Sigmoid colon (tissue), 7 donors: ENCODE results near the gene NEUROG3. TPM values are rescaled to one million over a fixed set of nuclear protein-coding genes. Genes with fewer than 3 reads are reported as not detected.

Source experiments
- DNase-seq: peaks from one replicate; pipeline ENCODE4 v3.0.0-alpha.2; 2019
- H3K27ac ChIP-seq, 4 donors: fragments of 200-600 bp; sonication (generic); one replicate each; pipeline ENCODE4 v1.5.1; 2016 to 2019; ENCODE audit warnings: mild to moderate bottlenecking in 1 of 4
- H3K27me3 ChIP-seq, 3 donors: fragments of 200-600 bp; sonication (generic); one replicate each; pipeline ENCODE4 v1.5.1; 2019; ENCODE audit warnings: mild to moderate bottlenecking in 1 of 3
- H3K36me3 ChIP-seq, 4 donors: fragments of 200-600 bp; sonication (generic); one replicate each; pipeline ENCODE4 v1.5.1; 2016 to 2019
- H3K4me1 ChIP-seq, 4 donors: fragments of 200-600 bp; sonication (generic); one replicate each; pipeline ENCODE4 v1.5.1; 2017 to 2019
- H3K4me3 ChIP-seq, 4 donors: fragments of 200-600 bp; sonication (generic); one replicate each; pipeline ENCODE4 v1.5.1; 2017 to 2019; ENCODE audit warnings: mild to moderate bottlenecking in 2 of 4, moderate library complexity in 1 of 4
- H3K9me3 ChIP-seq, 4 donors: fragments of 200-600 bp in 3 of 4; sonication (generic) in 3 of 4; one replicate each; pipeline versions ENCODE4 v1.5.1 to v1.6.1; 2013 to 2019
- EP300 ChIP-seq, 4 donors: sonication (generic); formaldehyde crosslinking; IDR thresholded peaks; one replicate each; pipeline ENCODE4 v1.6.1; 2017; ENCODE audit warnings: antibody characterized with exemption in 4 of 4
- POLR2A ChIP-seq, 2 donors: fragments of 450-650 bp; IDR thresholded peaks; one replicate each; pipeline ENCODE4 v1.6.1; 2016; ENCODE audit warnings: antibody characterized with exemption in 2 of 2, mild to moderate bottlenecking in 2 of 2, moderate library complexity in 2 of 2
- POLR2AphosphoS5 ChIP-seq, 4 donors: sonication (generic); formaldehyde crosslinking; IDR thresholded peaks; one replicate each; pipeline ENCODE4 v1.6.1; 2017; ENCODE audit warnings: antibody characterized with exemption in 4 of 4
- WGBS, 2 donors: extraction: QIAGEN DNeasy Blood & Tissue Kit; methylation state at CpG; one replicate each; pipeline ENCODE4 v1.1.7; 2013; 5-methylcytosine and 5-hydroxymethylcytosine counted together
- intact Hi-C: fragments of 100-400 bp; cut with DNase I; formaldehyde crosslinking; loops from one replicate; pipeline ENCODE4 v1.15.1; 2023
- polyA plus RNA-seq, 3 donors: library from polyadenylated mRNA; stranded (reverse); fragments of 200-250 nt; gene quantifications; one replicate each; pipeline ENCODE4 v1.2.3, GENCODE V29; 2013
- total RNA-seq, 4 donors: library from RNA; depleted of rRNA; stranded (reverse); fragments of >200 nt; gene quantifications; one replicate each; pipeline ENCODE4 v1.1.0, GENCODE V29; 2016
- TF ChIP-seq, protein P1 (sequence below), 4 experiments: fragments of 450-650 bp in 3 of 4; fragments of 200-600 bp in 1 of 4; IDR thresholded peaks; one replicate each; pipeline ENCODE4 v1.5.1; 2016 to 2019; ENCODE audit warnings: antibody characterized with exemption in 4 of 4, mild to moderate bottlenecking in 3 of 4, moderate library complexity in 2 of 4
- donor health status: healthy with polysubstance abuse.
- donor health status: Bipolar disorder and iron deficiency.
- donor health status: healthy.

NEUROG3 gene
- total and polyA plus RNA-seq, 7 donors, result 1.2 to 1.4 (median 1.3) TPM; not detected in 4

DNA sequence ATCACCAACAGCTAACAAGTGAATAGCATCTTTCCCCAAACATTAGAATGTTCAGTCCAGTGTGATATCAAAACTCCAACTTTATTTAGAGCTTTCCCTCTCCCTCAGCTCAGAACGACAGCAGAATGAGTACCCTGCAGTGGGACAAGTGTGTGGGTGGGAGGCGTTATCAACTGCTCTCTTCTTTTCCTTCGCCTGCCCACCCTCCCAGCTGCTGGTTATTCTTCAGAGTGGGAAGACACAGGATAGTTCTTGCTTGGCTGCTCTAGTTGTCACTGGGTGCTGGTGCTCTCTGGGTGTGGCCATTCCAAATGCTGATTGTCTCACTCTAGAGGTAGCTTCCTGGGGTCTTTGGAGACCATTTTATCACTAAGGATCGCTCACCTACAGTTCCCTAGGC, 43.1 kb upstream of the NEUROG3 start:
- Histone ChIP-seq H3K4me3 (no peak overlapping the region), H3K9me3 (no peaks in the 10 kb centered on the region), H3K4me1 (no peaks in the 10 kb centered on the region), H3K27ac (no peak overlapping the region), H3K27me3 (peaks cover 0 to 9% (median 0%) of the 10 kb centered on the region in 3 donors), H3K36me3 (no peaks in the 10 kb centered on the region)
- intact Hi-C loops, result no loop called here
- TF ChIP-seq, protein P1, sequence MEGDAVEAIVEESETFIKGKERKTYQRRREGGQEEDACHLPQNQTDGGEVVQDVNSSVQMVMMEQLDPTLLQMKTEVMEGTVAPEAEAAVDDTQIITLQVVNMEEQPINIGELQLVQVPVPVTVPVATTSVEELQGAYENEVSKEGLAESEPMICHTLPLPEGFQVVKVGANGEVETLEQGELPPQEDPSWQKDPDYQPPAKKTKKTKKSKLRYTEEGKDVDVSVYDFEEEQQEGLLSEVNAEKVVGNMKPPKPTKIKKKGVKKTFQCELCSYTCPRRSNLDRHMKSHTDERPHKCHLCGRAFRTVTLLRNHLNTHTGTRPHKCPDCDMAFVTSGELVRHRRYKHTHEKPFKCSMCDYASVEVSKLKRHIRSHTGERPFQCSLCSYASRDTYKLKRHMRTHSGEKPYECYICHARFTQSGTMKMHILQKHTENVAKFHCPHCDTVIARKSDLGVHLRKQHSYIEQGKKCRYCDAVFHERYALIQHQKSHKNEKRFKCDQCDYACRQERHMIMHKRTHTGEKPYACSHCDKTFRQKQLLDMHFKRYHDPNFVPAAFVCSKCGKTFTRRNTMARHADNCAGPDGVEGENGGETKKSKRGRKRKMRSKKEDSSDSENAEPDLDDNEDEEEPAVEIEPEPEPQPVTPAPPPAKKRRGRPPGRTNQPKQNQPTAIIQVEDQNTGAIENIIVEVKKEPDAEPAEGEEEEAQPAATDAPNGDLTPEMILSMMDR (IDR thresholded peaks at IDR 0.05), result no peak
- TF ChIP-seq POLR2AphosphoS5 (IDR thresholded peaks at IDR 0.05) (no peak), POLR2A (IDR thresholded peaks at IDR 0.05) (no peak), EP300 (IDR thresholded peaks at IDR 0.05) (no peak)
- 83 to 88% methylated on average over 4 of the region's 4 CpGs for WGBS, 2 donors
- no peak for DNase-seq

DNA sequence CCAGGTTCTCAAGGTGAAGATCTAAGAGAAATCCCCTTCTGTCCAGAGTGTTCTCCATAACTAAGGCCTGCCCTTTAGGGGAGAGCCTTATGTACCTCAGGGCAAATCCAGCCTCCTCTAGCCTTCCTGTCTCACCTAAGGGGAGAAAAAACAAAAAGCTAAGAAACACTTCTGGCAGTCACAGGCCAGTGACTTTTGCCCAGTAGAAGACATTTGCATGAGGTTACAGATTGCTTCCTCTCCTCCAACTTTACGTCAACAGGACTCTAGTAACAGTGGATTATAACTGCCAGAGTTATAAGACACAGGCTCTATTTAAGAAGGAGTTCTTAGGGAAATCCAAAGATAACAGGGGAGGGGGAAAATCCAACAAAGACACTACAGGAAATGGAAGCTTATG, 40.9 kb upstream of the NEUROG3 start:
- no peak overlapping the region for H3K4me3 ChIP-seq
- no peaks in the 10 kb centered on the region for H3K36me3 ChIP-seq
- H3K27me3 ChIP-seq, result no peaks in the 10 kb centered on the region
- WGBS, 2 donors, result 76 to 88% methylated on average over 1 of the region's 1 CpG
- intact Hi-C loops, result no loop called here
- no peaks in the 10 kb centered on the region for H3K4me1 ChIP-seq
- peaks cover 0 to 4% (median 1%) of the 10 kb centered on the region in 4 donors for H3K9me3 ChIP-seq
- no peak overlapping the region for H3K27ac ChIP-seq
- no peak for DNase-seq
- no peak for TF ChIP-seq POLR2AphosphoS5 (IDR thresholded peaks at IDR 0.05)

DNA sequence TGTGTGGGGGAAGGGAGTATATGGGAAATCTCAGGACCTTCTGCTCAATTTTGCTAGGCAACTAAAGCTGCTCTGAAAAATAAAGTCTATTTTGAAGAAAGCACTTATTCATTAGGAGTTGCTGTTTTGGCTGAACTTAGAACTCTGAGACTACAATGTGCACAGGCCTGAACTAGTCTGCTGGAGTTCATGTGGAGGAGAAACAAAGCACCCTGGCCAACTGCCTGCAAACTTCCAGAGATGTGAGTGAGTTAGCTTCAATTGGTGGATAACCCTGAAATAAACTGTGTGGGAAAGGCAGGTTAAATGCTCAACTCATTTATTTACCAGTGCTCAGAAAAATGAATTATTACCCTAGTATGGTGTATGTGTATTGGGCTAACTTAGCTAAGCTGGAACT, 39.5 kb upstream of the NEUROG3 start:
- intact Hi-C loops, result no loop called here
- Histone ChIP-seq H3K4me1 (no peaks in the 10 kb centered on the region), H3K27me3 (no peaks in the 10 kb centered on the region), H3K9me3 (peaks cover 0 to 10% (median 1%) of the 10 kb centered on the region in 4 donors), H3K27ac (no peak overlapping the region), H3K36me3 (no peaks in the 10 kb centered on the region), H3K4me3 (no peak overlapping the region)
- TF ChIP-seq, protein P1 (IDR thresholded peaks at IDR 0.05), result no peak
- TF ChIP-seq EP300 (IDR thresholded peaks at IDR 0.05) (no peak), POLR2AphosphoS5 (IDR thresholded peaks at IDR 0.05) (no peak), POLR2A (IDR thresholded peaks at IDR 0.05) (no peak)
- DNase-seq, result no peak

DNA sequence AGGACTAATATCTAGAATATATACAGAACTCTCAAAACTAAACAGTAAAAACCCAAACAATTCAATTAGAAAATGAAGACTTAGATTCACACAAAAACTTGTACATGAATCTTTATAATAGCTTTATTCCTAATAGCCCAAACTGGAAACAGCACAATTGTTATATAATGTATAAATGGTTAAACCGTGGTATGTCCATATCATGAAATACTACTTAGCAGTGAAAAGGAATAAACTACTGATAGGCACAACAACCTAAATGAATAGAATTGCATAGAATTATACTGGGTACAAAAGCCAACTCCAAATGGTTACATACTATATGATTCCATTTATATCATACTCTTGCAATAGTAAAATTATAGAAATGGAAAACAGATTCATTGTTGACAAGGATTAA, 35.9 kb upstream of the NEUROG3 start:
- no peak for DNase-seq
- intact Hi-C loops, result no loop called here
- TF ChIP-seq, protein P1 (IDR thresholded peaks at IDR 0.05), result no peak
- TF ChIP-seq POLR2A (IDR thresholded peaks at IDR 0.05) (no peak), POLR2AphosphoS5 (IDR thresholded peaks at IDR 0.05) (no peak), EP300 (IDR thresholded peaks at IDR 0.05) (no peak)
- WGBS, 2 donors, result 43 to 97% methylated on average over 1 of the region's 1 CpG
- H3K27me3 ChIP-seq, result no peaks in the 10 kb centered on the region
- no peak overlapping the region for H3K27ac ChIP-seq
- peaks cover 0 to 10% (median 1%) of the 10 kb centered on the region in 4 donors for H3K9me3 ChIP-seq
- no peak overlapping the region for H3K4me3 ChIP-seq
- H3K4me1 ChIP-seq, result no peaks in the 10 kb centered on the region
- H3K36me3 ChIP-seq, result no peaks in the 10 kb centered on the region

DNA sequence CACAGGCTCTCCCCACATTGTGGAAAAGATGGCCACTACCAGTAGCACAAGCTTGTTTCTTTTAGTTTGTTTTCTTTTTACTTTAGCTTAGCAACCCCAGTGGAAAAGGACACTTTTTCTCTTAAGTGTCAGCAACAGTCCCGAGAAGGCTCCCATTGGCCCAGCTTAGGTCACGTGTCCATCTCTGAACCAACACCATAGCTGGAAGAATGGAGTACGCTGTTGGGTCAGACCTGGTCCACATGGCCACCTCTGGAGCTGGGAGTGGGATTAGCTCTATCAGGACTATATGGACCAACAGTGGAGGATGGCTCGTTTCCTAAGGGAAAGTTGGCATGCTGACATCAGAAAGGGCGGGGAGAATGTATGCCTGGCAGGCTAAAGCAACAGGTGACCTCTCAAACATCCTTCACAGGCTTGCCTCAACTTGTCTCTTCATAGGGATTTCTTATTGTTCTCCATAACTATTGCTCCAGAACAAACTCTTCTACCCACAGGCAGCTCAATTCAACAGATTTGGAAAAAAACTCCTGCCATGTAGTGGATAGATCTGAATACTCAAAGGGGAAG, 27.6 kb upstream of the NEUROG3 start:
- Histone ChIP-seq H3K4me3 (no peak overlapping the region), H3K27ac (no peak overlapping the region), H3K36me3 (no peaks in the 10 kb centered on the region), H3K9me3 (no peaks in the 10 kb centered on the region), H3K4me1 (no peaks in the 10 kb centered on the region), H3K27me3 (peaks cover 0 to 7% (median 0%) of the 10 kb centered on the region in 3 donors)
- TF ChIP-seq EP300 (IDR thresholded peaks at IDR 0.05) (no peak), POLR2AphosphoS5 (IDR thresholded peaks at IDR 0.05) (no peak), POLR2A (IDR thresholded peaks at IDR 0.05) (no peak)
- TF ChIP-seq, protein P1 (IDR thresholded peaks at IDR 0.05), result no peak
- no peak for DNase-seq
- 58 to 80% methylated on average over 5 of the region's 5 CpGs for WGBS, 2 donors
- intact Hi-C loops, result no loop called here
